ENCODE data around the gene SLC25A5. TPM values are rescaled to one million over a fixed set of nuclear protein-coding genes. Genes with fewer than 3 reads are reported as not detected.
"Not testable (repeated sequence)": the region's sequence is repeated elsewhere in the genome, so short reads cannot be mapped to it uniquely, and the experiment has no call there.

SLC25A5 gene
- total and polyA plus RNA-seq, 8 donors = 108 to 907 (median 299) TPM

DNA sequence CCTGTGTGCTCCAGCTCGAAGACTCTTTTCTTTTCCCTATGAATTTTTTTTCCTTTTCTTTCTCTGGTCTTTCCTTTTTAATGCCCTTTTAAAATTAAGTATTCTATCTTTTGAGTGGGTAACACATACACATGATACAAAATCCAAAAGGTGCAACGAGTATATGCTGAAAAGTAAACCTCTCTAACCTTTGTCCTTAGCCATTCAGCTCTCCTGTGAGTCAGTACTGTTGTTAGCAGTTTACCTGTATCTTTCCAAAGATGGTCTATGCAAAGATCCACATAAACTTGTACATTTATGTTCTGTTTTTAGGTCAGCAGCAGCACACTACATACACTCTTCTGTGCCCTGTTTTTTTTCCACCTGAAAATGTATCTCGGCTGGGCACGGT is 40.5 kb upstream of the SLC25A5 start:
- Histone ChIP-seq H3K27me3 (no peaks in the 10 kb centered on the region), H3K4me3 (no peak overlapping the region), H3K27ac (no peak overlapping the region), H3K36me3 (peaks cover 0 to 5% (median 1%) of the 10 kb centered on the region in 4 donors), H3K4me1 (no peaks in the 10 kb centered on the region), H3K9me3 (no peaks in the 10 kb centered on the region)
- no peak for DNase-seq
- intact Hi-C loops (cut with DNase I; ENCODE audit: low total_unique reads) = no loop called here
- TF ChIP-seq EP300 (IDR thresholded peaks at IDR 0.05) = no peak
- TF ChIP-seq POLR2AphosphoS5 (IDR thresholded peaks at IDR 0.05) = no peak
- TF ChIP-seq, protein P1, sequence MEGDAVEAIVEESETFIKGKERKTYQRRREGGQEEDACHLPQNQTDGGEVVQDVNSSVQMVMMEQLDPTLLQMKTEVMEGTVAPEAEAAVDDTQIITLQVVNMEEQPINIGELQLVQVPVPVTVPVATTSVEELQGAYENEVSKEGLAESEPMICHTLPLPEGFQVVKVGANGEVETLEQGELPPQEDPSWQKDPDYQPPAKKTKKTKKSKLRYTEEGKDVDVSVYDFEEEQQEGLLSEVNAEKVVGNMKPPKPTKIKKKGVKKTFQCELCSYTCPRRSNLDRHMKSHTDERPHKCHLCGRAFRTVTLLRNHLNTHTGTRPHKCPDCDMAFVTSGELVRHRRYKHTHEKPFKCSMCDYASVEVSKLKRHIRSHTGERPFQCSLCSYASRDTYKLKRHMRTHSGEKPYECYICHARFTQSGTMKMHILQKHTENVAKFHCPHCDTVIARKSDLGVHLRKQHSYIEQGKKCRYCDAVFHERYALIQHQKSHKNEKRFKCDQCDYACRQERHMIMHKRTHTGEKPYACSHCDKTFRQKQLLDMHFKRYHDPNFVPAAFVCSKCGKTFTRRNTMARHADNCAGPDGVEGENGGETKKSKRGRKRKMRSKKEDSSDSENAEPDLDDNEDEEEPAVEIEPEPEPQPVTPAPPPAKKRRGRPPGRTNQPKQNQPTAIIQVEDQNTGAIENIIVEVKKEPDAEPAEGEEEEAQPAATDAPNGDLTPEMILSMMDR (IDR thresholded peaks at IDR 0.05) = no peak
- TF ChIP-seq POLR2A (IDR thresholded peaks at IDR 0.05) = no peak
- WGBS, 5 donors = 64 to 79% (median 71%) methylated on average over 4 of the region's 4 CpGs

GRCh38 chrX:119429471-119429870 is 38.8 kb upstream of the SLC25A5 start:
- TF ChIP-seq POLR2AphosphoS5 (IDR thresholded peaks at IDR 0.05) (no peak), POLR2A (IDR thresholded peaks at IDR 0.05) (no peak), EP300 (IDR thresholded peaks at IDR 0.05) (no peak)
- TF ChIP-seq, protein P1 (IDR thresholded peaks at IDR 0.05) = no peak
- WGBS, 5 donors = 51 to 82% (median 62%) methylated on average over 3 to 4 of the region's 4 CpGs

GRCh38 chrX:119441295-119441694 is 26.9 kb upstream of the SLC25A5 start:
- H3K36me3 ChIP-seq; H3K9me3 ChIP-seq; intact Hi-C loops (cut with DNase I; ENCODE audit: low total_unique reads); H3K4me1 ChIP-seq; DNase-seq; H3K27me3 ChIP-seq; H3K27ac ChIP-seq; H3K4me3 ChIP-seq: not testable (repeated sequence)
- WGBS, 5 donors = 52 to 94% (median 77%) methylated on average over 5 to 10 of the region's 17 CpGs

More at GRCh38 chrX:119429471-119429870, 38.8 kb upstream of the SLC25A5 start:
- Histone ChIP-seq H3K4me1 (no peaks in the 10 kb centered on the region), H3K9me3 (no peaks in the 10 kb centered on the region), H3K36me3 (peaks cover 0 to 5% (median 1%) of the 10 kb centered on the region in 4 donors), H3K4me3 (no peak overlapping the region), H3K27me3 (no peaks in the 10 kb centered on the region), H3K27ac (no peak overlapping the region)
- intact Hi-C loops (cut with DNase I; ENCODE audit: low total_unique reads) = no loop called here
- no peak for DNase-seq

DNA sequence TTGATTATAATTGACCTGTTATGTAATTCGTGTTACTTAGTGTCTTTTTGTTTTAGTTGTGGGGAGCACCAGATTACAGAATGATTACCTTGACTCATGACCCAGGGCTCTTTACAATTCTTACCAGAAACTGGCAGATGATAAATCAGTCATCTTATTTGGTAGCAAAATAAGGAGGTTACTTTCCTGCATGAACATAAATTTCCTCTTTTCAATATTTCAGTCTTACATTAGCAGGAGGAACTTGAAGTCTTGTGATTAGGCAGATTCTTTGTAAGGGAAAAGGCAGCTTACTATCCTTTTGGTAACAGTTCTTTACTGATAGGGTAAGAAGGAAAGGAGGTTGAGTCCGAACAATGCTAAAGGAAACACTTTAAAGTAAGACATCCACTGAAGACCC is 26.0 kb upstream of the SLC25A5 start:
- DNase-seq = no peak
- intact Hi-C loops (cut with DNase I; ENCODE audit: low total_unique reads) = no loop called here
- peaks cover 0 to 5% (median 0%) of the 10 kb centered on the region in 4 donors for H3K36me3 ChIP-seq
- TF ChIP-seq EP300 (IDR thresholded peaks at IDR 0.05) = no peak
- TF ChIP-seq, protein P1 (IDR thresholded peaks at IDR 0.05) = no peak
- no peak for TF ChIP-seq POLR2A (IDR thresholded peaks at IDR 0.05)
- no peak for TF ChIP-seq POLR2AphosphoS5 (IDR thresholded peaks at IDR 0.05)
- H3K4me1 ChIP-seq = no peaks in the 10 kb centered on the region
- WGBS, 5 donors = 62 to 79% (median 70%) methylated on average over 2 of the region's 2 CpGs
- no peak overlapping the region for H3K4me3 ChIP-seq
- H3K27ac ChIP-seq = no peak overlapping the region
- no peaks in the 10 kb centered on the region for H3K27me3 ChIP-seq
- no peaks in the 10 kb centered on the region for H3K9me3 ChIP-seq

- H3K27ac ChIP-seq = no peak overlapping the region
- no peaks in the 10 kb centered on the region for H3K4me1 ChIP-seq
- WGBS, 5 donors = 58 to 84% (median 79%) methylated on average over 4 of the region's 4 CpGs
- H3K9me3 ChIP-seq = no peaks in the 10 kb centered on the region
- no peaks in the 10 kb centered on the region for H3K27me3 ChIP-seq
- no peak overlapping the region for H3K4me3 ChIP-seq
- H3K36me3 ChIP-seq = peaks cover 0 to 18% (median 17%) of the 10 kb centered on the region in 4 donors
- no peak for DNase-seq
- no peak for TF ChIP-seq POLR2A (IDR thresholded peaks at IDR 0.05)
- no peak for TF ChIP-seq POLR2AphosphoS5 (IDR thresholded peaks at IDR 0.05)
- TF ChIP-seq, protein P1 (IDR thresholded peaks at IDR 0.05) = no peak
- no peak for TF ChIP-seq EP300 (IDR thresholded peaks at IDR 0.05)
- intact Hi-C loops (cut with DNase I; ENCODE audit: low total_unique reads) = no loop called here
Measured at GRCh38 chrX:119453202-119453601, 15.0 kb upstream of the SLC25A5 start.
